NCI-H2227 (cell line): ENCODE measurements around the gene SLC47A2.
"Not testable (repeated sequence)": the region's sequence is repeated elsewhere in the genome, so short reads cannot be mapped to it uniquely, and the experiment has no call there.

ENCODE experiments used
- DNase-seq: peaks from one replicate; lab custom pipeline; 2025; ENCODE audit not compliant: unreplicated experiment; lab: John Stamatoyannopoulos, UW

SLC47A2 gene

DNA sequence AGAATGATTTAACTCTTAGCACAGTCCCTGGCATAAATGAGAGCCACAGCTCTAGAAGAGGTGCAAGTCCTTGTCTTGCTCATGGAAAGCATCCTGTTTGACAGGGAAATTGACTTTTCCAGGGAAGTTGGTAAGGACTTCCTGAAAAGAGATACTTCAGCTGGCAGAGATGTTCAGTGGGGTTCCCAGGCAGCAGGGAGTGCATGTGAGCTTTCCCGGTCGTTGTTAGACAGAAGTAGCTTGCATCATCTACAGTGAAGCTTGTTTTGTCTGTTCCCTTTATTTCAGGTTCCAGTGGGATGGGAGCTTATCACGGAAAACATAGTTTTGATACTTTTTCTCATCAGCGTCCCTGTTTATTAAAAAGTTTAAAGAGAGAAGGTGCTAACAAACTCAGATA, 45.0 kb downstream of the SLC47A2 start:
- DNase-seq = no peak

DNA sequence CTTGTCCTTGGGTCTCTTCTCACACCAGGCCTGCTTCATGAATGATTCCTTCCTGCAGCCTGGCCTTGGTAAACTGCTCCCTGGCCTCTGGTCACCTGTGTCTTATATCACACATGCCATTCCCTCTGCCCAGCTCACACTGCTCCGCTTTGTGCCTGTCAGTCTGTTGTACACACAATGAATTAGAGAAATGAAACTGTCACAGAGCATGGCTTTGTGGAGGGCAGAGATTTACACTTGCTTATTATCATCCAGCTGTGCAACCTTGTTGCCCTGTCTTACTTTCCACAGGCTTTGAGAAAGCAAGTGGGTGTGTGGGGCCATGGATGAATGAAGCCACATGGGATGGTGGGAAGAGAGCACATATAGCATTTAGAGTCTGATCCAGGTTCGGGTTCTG, 45.5 kb downstream of the SLC47A2 start:
- DNase-seq = no peak

GRCh38 chr17:19669680-19670079, 46.7 kb downstream of the SLC47A2 start:
- not testable (repeated sequence) for DNase-seq

DNA sequence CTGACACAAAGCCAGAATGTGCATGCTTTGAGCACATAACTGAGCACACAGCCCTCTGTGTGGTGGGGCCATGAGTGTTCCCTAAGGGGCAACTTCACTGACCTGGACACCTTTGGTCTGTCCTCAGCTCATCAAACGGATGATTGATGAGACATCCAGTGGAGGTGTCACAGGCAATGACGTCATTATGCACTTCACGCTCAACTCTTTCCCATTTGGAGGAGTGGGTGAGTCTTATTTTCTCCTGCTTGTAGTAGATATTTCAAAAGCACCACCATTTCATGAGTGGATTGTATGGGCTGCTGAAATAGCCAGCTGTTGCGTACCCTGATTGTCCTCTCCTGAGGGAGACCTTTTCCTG, 51.6 kb downstream of the SLC47A2 start:
- DNase-seq = no peak

DNA sequence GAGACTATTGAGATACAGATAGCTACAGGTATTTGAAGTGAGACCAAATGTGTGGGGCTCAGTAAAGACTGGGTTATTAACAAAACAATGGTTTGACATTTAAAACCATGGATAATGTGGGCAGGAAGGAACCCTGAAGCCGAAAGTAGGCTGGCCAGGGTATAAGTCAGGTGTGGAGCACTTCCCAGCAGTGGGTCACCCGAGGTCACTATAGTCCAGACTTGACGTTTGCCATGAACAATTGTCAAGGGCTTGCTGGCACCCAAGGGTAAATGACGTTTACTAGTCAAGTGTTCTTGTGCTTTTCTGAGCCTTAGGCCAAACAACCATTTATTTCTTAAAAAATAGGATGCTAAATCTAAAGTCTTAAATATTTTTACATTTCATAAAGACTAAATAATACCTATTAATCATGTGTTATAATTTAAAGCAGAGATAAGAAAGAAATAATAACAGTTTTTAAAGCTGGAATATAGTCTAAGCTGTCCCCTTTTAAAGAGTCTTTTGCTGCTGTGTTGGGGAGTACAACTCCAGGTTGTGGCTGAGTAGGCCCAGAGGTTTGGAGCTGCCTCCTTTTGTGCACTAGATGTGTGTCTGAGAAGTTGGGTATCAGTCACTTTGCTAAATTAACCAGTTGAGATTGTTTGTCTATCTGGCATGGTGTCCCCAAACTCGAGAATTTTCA, 52.1 kb downstream of the SLC47A2 start:
- no peak for DNase-seq

- no peak for DNase-seq
These were observed 53.3 kb downstream of the SLC47A2 start for GRCh38 chr17:19663097-19663496.

DNA sequence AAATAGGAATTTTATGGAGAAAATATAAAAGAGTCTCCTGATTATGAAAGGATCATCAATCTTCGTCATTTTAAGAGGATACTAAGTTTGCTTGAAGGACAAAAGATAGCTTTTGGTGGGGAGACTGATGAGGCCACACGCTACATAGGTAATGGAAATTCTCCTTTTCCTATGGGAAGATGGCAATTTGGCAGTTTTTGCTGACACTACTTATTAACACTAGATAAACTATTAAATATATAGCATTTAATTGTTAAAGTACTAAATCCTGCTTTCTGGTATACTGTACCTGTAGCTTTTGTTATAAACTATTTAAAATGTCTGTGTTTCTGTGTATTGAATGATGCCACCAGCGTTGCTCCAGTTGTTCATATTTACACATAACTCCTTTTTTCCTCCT, 55.3 kb downstream of the SLC47A2 start:
- DNase-seq = no peak

DNA sequence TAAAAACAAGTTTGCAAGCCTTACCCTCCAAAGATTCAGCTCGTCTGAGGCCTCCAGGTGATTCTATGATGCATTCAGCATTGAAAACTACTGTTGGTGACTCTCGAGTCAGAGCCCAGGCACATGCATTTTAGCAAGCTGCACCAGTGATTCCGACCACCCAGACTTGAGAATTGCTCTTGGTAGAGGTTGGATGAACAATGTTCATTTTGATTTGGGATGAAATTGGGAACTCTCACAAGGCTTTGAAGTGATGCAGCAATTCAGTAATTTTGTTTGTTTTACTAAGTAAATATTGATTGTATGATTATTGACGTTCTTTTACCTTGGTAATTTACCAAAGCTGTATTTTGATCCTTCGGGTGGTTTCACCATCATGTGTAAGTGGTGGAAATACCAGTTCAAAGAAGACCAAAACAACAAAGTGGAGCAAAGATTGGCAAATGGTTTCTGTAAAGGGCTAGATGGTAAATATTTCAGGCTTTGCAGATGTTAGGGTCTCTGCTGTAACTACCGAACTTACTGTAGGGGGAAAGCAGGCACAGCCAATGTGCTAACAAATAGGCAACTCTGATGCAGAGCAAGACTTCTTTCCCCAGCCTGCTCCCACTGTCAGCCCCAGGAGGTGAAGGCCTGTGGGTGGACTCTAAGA, 56.0 kb downstream of the SLC47A2 start:
- no peak for DNase-seq

- no peak for DNase-seq
These were observed 56.8 kb downstream of the SLC47A2 start for GRCh38 chr17:19659366-19660177.

DNA sequence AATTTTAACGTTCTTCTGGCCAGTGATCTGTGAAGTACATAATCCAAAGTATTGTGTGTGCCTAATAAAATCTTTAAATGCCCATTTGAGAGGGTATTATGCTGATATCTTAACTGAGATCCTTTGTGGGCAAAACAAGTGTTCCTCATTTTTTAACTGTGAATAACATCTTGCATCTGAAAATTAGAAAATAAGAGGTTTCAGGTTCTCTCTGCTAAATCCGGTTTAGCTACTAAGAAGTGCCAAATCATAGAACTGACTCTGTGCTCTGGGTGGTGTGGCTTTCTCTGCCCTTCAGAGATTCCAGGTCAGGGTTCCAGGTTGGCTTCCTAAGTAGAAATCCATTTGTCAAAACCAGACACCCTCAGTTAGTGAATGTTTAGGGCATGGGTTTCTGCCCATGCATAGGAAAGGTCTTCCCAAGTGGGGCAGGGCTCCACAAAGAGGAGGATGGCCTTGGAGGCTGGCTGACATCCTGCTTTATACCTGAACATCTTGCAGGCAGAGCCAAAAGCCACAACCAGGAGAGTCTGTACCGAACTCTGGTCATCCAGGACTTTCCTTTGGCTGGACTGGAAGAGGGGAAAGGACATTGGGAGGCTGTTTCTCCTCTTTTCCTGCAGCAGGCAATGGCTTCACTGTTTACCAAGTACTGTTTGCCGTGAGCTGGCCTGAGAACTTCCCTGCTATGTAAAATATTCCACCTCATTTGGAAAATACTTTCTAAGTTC, 59.4 kb downstream of the SLC47A2 start:
- no peak for DNase-seq

DNA sequence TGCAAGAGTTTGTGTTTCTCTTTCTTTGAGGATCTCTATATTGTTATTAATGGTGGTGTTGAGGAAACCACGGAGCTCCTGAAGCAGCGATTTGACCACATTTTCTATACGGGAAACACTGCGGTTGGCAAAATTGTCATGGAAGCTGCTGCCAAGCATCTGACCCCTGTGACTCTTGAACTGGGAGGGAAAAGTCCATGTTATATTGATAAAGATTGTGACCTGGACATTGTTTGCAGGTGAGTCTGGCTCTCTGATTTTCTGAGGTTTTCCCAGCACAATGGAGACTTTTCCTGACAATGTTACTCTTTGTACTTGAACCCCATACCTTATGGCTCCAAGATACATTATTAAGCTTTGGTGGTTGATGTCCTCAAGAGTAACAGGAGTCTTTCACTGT, 60.0 kb downstream of the SLC47A2 start:
- no peak for DNase-seq

DNA sequence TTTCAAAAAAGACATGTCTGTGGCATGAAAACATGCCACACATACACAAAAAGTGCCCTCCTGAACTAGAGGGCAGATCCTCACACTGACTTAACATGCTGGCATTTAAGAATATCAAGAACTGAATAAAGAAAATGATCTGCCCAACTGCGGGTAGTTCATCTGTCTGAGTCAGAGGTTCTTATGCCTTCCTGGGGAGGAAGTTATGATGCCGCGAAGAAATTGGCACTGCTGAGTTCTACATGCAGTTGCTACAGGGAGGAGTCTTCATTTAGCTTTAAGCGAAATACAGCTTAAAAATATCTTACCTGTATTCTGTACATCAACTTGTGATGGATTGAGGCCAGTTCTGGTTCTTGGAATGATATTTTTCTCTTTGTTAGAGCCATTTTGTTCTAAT, 61.5 kb downstream of the SLC47A2 start:
- DNase-seq = no peak

DNA sequence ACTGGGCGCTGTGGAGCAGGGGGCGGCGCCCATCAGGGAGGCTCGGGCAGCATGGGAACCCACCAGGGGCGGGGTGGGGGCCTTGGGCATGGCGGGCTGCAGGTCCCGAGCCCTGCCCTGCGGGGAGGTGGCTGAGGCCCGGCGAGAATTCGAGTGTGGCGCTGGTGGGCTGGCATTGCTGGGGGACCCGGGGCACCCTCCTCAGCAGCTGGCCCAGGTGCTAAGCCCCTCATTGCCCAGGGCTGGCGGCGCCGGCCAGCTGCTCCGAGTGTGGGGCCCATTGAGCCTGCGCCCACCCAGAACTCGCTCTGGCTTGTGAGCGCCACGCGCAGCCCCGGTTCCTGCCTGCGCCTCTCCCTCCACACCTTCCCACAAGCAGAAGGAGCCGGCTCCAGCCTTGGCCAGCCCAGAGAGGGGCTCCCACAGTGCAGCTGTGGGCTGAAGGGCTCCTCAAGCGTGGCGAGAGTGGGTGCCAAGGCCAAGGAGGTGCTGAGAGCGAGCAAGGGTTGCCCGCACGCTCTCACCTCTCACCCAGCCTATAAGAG, 62.0 kb downstream of the SLC47A2 start:
- DNase-seq = no peak

- no peak for DNase-seq
These were observed 63.8 kb downstream of the SLC47A2 start for GRCh38 chr17:19652595-19652994.

DNA sequence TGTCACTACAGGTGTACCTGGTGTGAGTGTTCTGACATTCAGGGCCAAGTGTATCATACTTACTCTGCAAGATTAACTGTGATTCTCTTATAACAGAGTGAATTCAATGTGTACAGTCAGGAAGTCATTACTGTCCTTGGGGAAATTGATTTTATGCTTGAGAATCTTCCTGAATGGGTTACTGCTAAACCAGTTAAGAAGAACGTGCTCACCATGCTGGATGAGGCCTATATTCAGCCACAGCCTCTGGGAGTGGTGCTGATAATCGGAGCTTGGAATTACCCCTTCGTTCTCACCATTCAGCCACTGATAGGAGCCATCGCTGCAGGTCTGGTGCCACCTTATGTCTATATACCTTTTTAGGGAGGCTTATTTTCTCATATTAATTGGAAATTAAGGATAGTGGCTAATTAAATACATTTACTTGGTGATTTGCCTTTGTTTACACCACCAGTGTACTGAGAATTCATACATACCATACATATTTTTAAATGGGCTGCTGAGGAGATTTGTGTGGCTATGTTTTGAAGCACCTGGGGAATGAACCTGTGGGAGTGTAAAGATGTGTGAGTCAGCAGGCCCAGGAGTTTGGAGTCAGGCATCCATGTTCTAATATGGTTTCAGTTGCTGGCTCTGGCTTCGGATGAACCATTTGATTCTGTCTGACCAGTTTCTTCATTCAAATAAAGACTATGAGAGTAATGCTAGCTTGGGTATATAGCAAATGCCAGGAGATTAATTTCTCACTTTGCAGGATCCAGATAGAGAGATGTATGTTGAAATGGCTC, 64.7 kb downstream of the SLC47A2 start:
- DNase-seq = no peak

DNA sequence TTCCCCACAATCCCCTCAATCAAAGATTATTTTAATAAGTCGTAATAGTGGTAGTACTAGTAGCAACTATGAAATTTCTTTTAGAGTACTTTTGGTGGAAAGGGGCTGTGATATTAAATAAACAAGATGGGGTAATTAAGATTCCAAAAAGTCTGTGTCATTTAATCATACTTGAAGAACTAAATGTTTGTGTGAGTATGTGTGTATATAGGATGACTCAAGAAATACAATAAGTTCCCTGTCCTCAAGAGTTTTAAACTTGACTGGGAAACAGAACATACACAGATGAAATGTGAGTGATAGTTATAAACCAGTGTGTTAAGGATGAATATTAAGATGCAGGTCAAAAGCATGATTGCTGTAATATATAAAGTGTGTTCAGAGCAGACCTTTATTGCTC, 65.6 kb downstream of the SLC47A2 start:
- DNase-seq = no peak

DNA sequence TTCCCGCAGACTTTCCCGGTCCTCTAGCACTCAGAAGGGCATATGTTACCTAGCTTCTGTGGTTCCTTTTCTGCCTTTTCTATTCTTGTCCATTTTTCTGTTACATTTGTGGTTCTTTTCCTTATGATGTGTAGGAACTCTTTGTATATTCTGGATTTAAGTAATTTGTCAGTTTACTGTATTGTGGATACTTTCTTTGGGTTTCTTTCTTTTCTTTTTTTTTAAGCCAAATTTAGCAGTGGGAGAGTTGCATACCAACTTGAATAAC, 67.2 kb downstream of the SLC47A2 start:
- DNase-seq = no peak

- DNase-seq = peak; percentile 86
These were observed 67.7 kb downstream of the SLC47A2 start, which contains the start of gene ALDH3A2 for GRCh38 chr17:19648475-19649273. TSS of gene ALDH3A2 (plus strand) at chr17:19648751. CDS start at chr17:19648972, 221 bp downstream.

DNA sequence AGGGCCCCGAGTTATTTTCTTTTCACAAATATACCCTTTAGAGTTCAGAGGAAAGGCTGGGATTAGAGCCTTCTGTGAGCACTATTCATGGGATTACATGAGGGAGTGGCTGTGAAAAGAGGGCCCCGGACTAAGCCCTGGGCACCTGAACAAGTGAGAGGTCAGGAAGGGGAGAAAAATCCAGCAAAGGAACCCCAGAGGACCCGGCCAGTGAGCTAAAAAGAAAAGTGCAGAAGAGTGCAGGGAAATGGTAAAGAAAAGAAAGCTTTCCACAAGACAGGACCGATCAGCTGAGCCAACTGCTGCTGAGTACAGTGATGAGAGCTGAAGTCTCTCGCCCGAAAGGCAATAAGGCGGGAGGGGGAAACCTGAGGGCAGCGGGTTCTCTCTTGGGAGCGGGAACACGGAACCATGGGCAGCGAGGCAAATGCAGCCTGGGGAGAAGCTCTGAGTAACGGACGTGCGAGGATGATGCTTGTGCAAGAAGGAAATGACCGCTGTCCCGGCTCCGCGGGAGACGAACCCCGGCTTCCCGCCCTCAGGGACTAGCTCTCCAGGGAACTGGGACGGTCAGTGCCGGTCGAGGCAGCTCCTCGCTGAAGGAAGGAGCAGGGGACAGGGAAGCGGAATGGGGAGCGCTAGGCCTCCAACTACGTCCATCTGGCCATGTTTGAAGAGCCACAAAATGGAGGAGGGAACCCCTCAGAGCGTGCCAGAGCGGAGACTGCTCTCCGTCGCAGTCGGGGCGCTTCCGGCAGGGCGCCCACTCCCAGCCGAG, 68.5 kb downstream of the SLC47A2 start:
- DNase-seq = peak; percentile 50
